OCI-LY7 (cell line): Measurements from ENCODE around the gene DMGDH. TPM values are rescaled to one million over a fixed set of nuclear protein-coding genes. Genes with fewer than 3 reads are reported as not detected.

Experiments used
- BruUV-seq: library from RNA; stranded (reverse); fragments of 400-500 nt; replicated peaks from 2 replicates; lab custom pipeline; 2021; lab: Mats Ljungman, UMichigan
- CTCF ChIA-PET: fragments of 300-600 bp; sonication (Branson Sonifier 250); formaldehyde crosslinking; loops from one replicate; lab custom pipeline; 2022; ENCODE audit warnings: antibody characterized with exemption; ENCODE audit not compliant: unreplicated experiment; lab: Charles Lee
- POLR2A ChIA-PET: fragments of 300-600 bp; sonication (Branson Sonifier 250); formaldehyde crosslinking; loops from one replicate; lab custom pipeline; 2022; ENCODE audit warnings: antibody characterized with exemption; lab: Charles Lee
- DNase-seq: peaks from one replicate; pipeline ENCODE4 v3.0.0-alpha.2; 2015; ENCODE audit warnings: low spot score
- H2AFZ ChIP-seq: fragments of 200-600 bp; sonication (generic), shearing (Covaris generic); 2 replicates; pipeline ENCODE4 v1.6.1; 2014; ENCODE audit warnings: mild to moderate bottlenecking, antibody characterized with exemption, low read length, moderate library complexity
- H3K27ac ChIP-seq: fragments of 200-600 bp; sonication (generic); 2 replicates; pipeline ENCODE4 v1.5.1; 2014; ENCODE audit warnings: mixed run types, low read depth, mild to moderate bottlenecking, moderate library complexity, low read length, inconsistent platforms; ENCODE audit not compliant: poor library complexity, severe bottlenecking
- H3K36me3 ChIP-seq: fragments of 200-600 bp; sonication (generic); 2 replicates; pipeline ENCODE4 v1.6.1; 2014; ENCODE audit warnings: mild to moderate bottlenecking, antibody characterized with exemption, low read length, moderate library complexity, mixed read lengths; ENCODE audit not compliant: insufficient read depth
- H3K4me1 ChIP-seq: fragments of 200-600 bp; sonication (generic); 2 replicates; pipeline ENCODE4 v1.5.1; 2014; ENCODE audit warnings: mild to moderate bottlenecking, low read length; ENCODE audit not compliant: insufficient read depth, poor library complexity, severe bottlenecking
- H3K4me2 ChIP-seq: fragments of 200-600 bp; sonication (generic); 2 replicates; pipeline ENCODE4 v1.6.1; 2014; ENCODE audit warnings: mild to moderate bottlenecking, low read length
- H3K4me3 ChIP-seq: fragments of 200-600 bp; sonication (generic); 2 replicates; pipeline ENCODE4 v1.5.1; 2014; ENCODE audit warnings: mild to moderate bottlenecking, low read depth, low read length; ENCODE audit not compliant: poor library complexity, severe bottlenecking
- H3K79me2 ChIP-seq: fragments of 200-600 bp; sonication (generic); 2 replicates; pipeline ENCODE4 v1.6.1; 2016; ENCODE audit warnings: low read depth, mild to moderate bottlenecking, low read length, moderate library complexity, mixed read lengths; ENCODE audit not compliant: insufficient read depth
- H3K9me2 ChIP-seq: fragments of 200-600 bp; sonication (generic); 2 replicates; pipeline ENCODE4 v1.6.1; 2016; ENCODE audit warnings: mild to moderate bottlenecking, low read length, mixed read lengths; ENCODE audit not compliant: insufficient read depth
- H3K9me3 ChIP-seq: fragments of 200-600 bp; sonication (generic); 2 replicates; pipeline ENCODE4 v1.6.1; 2014; ENCODE audit warnings: mild to moderate bottlenecking, mixed run types, low read length, mixed read lengths
- H4K20me1 ChIP-seq: fragments of 200-600 bp; sonication (generic); 2 replicates; pipeline ENCODE4 v1.6.1; 2014; ENCODE audit warnings: mild to moderate bottlenecking, antibody characterized with exemption, low read length, moderate library complexity, mixed read lengths; ENCODE audit not compliant: insufficient read depth
- CTCF ChIP-seq: fragments of 200-600 bp; sonication (generic); conservative IDR thresholded peaks from 2 replicates; pipeline ENCODE4 v1.5.1; 2014; ENCODE audit warnings: mild to moderate bottlenecking, antibody characterized with exemption, low read length, moderate library complexity, mixed read lengths
- EZH2phosphoT487 ChIP-seq: fragments of 200-600 bp; sonication (generic); IDR thresholded peaks from 2 replicates; pipeline ENCODE4 v1.6.1; 2018; ENCODE audit warnings: low read depth, borderline replicate concordance, mild to moderate bottlenecking, mixed run types, antibody characterized with exemption, low read length, moderate library complexity, mixed read lengths
- intact Hi-C: fragments of 100-400 bp; cut with micrococcal nuclease; formaldehyde crosslinking; loops from one replicate; pipeline ENCODE4 v1.10.0; 2022; ENCODE audit not compliant: unreplicated experiment
- total RNA-seq, 2 experiments: library from RNA; depleted of rRNA in 1 of 2; stranded (reverse); fragments of >200 nt in 1 of 2; shearing (Covaris generic) in 1 of 2; gene quantifications; 2 replicates each; pipeline ENCODE4 v1.2.3, GENCODE V29; 2014 to 2022

DMGDH gene
- total RNA-seq, 2 experiments from 2014 or later: 1.5 TPM; not detected in 1

GRCh38 chr5:78961743-78962142 lies 107.7 kb downstream of the DMGDH start:
- POLR2A ChIA-PET: interaction anchor here (0.6 to 1.4 kb wide), 2 partner anchors 49 to 232 kb away, joined by 3 to 6 read pairs; no protein-coding TSS in a partner anchor
- Histone ChIP-seq H4K20me1 (no peaks in the 10 kb centered on the region), H3K79me2 (no peaks in the 10 kb centered on the region), H3K4me1 (no peaks in the 10 kb centered on the region), H3K4me2 (no peak overlapping the region), H3K27ac (no peak overlapping the region), H2AFZ (no peak overlapping the region), H3K36me3 (peaks cover 16% of the 10 kb centered on the region; the same call in 1 of the 2 replicates), H3K4me3 (no peak overlapping the region), H3K9me2 (no peaks in the 10 kb centered on the region), H3K9me3 (no peaks in the 10 kb centered on the region)
- TF ChIP-seq CTCF: no peak
- TF ChIP-seq EZH2phosphoT487: no peak
- no TSS peak for BruUV-seq
- CTCF ChIA-PET: no interaction called here
- no peak for DNase-seq
- intact Hi-C loops: no loop called here

- no peaks in the 10 kb centered on the region for H3K9me3 ChIP-seq
- ChIA-PET POLR2A (no interaction called here), CTCF (interaction anchor here (0.6 kb wide), 1 partner anchor 297 kb away, joined by 7 read pairs; no protein-coding TSS in a partner anchor)
- H3K27ac ChIP-seq: no peak overlapping the region
- intact Hi-C loops: no loop called here
- TF ChIP-seq CTCF (no peak), EZH2phosphoT487 (no peak)
- H3K9me2 ChIP-seq: no peaks in the 10 kb centered on the region
- no peak overlapping the region for H3K4me2 ChIP-seq
- H3K79me2 ChIP-seq: no peaks in the 10 kb centered on the region
- no peak for DNase-seq
- peaks cover 16% of the 10 kb centered on the region; the same call in 1 of the 2 replicates for H3K36me3 ChIP-seq
- BruUV-seq: no TSS peak
- no peak overlapping the region for H3K4me3 ChIP-seq
- no peaks in the 10 kb centered on the region for H3K4me1 ChIP-seq
- no peaks in the 10 kb centered on the region for H4K20me1 ChIP-seq
- no peak overlapping the region for H2AFZ ChIP-seq
Measured at GRCh38 chr5:78959767-78960166, 109.7 kb downstream of the DMGDH start.

DNA sequence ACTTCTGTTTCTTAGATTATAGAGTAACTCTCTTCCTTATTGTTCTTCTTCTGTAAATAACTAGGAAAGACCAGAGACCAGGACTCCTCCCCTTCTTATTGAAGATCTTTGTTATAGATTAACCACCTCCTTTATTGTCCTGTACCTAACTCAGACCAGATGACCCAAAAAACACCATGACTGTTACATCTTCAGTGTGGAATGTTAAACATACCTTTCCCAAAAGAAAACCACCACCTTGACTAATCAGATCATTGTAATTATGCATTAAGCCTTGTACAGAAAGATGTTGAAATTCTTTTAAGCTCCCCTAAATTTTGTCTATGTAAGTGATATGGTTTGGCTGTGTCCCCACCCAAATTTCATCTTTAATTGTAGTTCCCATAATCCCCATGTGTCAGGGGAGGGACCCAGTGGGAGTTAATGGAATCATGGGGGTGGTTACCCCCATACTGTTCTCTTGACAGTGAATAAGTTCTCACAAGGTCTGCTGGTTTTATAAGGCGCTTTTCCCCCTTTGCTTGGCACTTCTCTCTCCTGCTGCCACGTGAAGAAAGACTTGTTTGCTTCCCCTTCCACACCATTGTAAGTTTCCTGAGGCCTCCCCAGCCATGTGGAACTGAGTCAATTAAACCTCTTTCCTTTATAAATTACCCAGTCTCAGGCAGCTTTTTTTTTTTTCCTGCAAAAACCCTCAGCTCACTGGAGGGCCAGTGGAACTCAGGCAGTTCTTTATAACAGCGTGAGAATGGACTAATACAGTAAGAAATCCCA lies 110.6 kb downstream of the DMGDH start:
- POLR2A ChIA-PET: interaction anchor here (0.6 kb wide), 1 partner anchor 577 kb away, joined by 3 read pairs; no protein-coding TSS in a partner anchor
- no peaks in the 10 kb centered on the region for H3K79me2 ChIP-seq
- intact Hi-C loops: no loop called here
- no peaks in the 10 kb centered on the region for H3K9me3 ChIP-seq
- DNase-seq: no peak
- no peak for TF ChIP-seq CTCF
- H3K4me3 ChIP-seq: no peak overlapping the region
- CTCF ChIA-PET: no interaction called here
- H3K36me3 ChIP-seq: peaks cover 9% of the 10 kb centered on the region; the same call in 1 of the 2 replicates
- no peaks in the 10 kb centered on the region for H3K9me2 ChIP-seq
- H3K27ac ChIP-seq: no peak overlapping the region
- no peaks in the 10 kb centered on the region for H3K4me1 ChIP-seq
- no peak overlapping the region for H2AFZ ChIP-seq
- H4K20me1 ChIP-seq: no peaks in the 10 kb centered on the region
- no TSS peak for BruUV-seq
- H3K4me2 ChIP-seq: no peak overlapping the region
